GM13976 (cell line): ENCODE results near the gene NCSTN.

Experiments
- DNase-seq: peaks from one replicate; pipeline ENCODE4 v3.0.0; 2012; ENCODE audit warnings: low spot score
- CTCF ChIP-seq: IDR thresholded peaks from 2 replicates; pipeline ENCODE4 v1.5.1; 2012; ENCODE audit warnings: borderline replicate concordance, mild to moderate bottlenecking; ENCODE audit not compliant: insufficient read depth; ENCODE audit errors: extremely low read depth, missing control alignments, control extremely low read depth
- in situ Hi-C: fragments of 300-500 bp; cut with MboI; formaldehyde crosslinking; loops from one replicate; pipeline ENCODE4 v1.12.0; 2022; ENCODE audit warnings: low sequenced_read_pairs, mixed read lengths, inconsistent platforms; ENCODE audit not compliant: unreplicated experiment

Gene NCSTN

DNA sequence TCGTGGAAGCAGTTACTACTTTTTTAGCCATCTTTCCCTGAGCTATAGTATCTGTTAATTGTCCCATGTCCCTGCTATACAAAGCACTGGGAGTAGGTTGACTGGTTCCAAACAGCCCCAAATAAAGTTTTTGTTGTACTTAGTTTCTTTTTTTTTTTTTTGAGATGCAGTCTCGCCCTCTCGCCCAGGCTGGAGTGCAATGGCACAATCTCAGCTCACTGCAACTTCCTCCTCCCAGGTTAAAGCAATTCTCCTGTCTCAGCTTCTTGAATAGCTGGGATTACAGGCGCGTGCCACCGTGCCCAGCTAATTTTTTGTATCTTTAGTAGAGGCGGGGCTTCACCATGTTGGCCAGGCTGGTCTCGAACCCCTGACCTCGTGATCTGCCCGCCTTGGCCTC is 3.3 kb downstream of the NCSTN start:
- no peak for DNase-seq
- no peak for TF ChIP-seq CTCF

DNA sequence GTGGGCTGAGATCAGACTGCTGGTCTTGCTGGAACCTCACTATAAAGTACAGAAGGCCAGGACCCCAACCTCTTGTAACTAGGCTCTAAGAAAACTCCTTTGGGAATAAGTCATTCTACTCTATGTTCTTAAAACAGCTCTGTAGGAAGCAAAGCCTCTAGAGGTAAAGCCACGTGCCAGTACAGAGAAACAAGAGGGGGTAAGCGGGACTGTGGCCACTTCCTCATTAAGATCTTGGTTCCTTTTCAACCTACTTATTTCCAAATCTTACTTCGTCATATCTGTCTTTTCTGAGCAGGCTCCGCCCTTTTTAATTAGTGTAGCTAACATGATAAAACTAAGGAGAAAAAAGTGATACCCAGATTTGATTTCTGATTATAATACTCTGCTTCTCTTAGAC is 3.8 kb downstream of the NCSTN start:
- no peak for TF ChIP-seq CTCF
- peak; percentile 68 for DNase-seq
- in situ Hi-C loops = no loop called here

More for the DNA sequence above, 3.3 kb downstream of the NCSTN start:
- in situ Hi-C loops = no loop called here

DNA sequence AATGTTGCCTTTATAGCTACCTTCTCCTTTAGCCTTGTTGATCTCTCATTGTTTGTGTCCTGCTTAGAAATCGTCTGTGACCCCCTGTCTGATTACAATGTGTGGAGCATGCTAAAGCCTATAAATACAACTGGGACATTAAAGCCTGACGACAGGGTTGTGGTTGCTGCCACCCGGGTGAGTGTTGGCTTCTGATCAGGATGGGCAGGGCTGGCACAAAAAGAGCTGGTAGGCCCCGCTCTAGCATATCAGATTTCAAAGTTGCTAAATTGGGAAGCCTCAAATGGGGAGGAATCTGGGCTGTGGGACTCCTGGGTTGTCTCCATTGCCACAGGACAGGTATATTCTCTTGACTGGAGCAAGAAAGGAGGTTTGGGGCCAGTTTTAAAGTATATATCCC is 8.4 kb downstream of the NCSTN start:
- no peak for TF ChIP-seq CTCF
- in situ Hi-C loops = no loop called here
- no peak for DNase-seq

DNA sequence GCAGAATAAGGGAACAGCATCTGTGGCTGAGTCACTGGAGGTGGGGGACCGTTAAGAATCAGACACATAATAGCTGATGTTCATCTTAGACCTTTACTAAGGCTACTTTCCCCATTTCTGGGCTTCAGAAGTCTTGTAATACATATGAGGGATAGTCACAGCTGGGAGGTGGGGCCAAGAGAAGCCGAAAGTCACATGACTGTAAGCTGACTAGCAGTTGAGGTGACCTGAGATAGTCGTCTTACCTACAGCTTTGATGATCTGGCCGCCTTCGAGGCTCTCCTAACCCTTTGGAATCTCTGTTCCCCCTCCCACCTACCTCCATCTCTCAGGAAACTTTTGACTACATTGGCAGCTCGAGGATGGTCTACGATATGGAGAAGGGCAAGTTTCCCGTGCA is 9.4 kb downstream of the NCSTN start:
- no peak for TF ChIP-seq CTCF
- in situ Hi-C loops = no loop called here
- DNase-seq = no peak

DNA sequence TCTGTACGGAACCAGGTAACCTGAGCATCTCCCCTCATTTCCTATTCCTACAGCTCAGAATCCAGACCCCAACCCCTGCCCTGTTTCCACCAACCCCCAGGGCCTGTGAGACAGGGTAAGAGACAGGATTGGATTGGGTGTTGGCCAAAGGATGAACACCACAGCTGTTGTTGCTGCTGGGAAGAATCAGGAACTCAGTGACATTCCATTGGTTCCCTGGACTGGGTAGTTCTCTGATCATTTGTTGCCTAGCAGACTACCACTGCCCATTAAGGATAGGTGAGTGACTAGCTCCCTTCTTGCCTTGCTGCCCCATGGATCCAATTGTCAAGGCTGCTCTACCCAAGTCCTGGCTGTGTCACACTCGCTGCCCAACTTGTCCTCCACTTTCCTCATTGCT is 10.0 kb downstream of the NCSTN start:
- in situ Hi-C loops = no loop called here
- no peak for DNase-seq
- no peak for TF ChIP-seq CTCF

- TF ChIP-seq CTCF = no peak
- in situ Hi-C loops = no loop called here
- no peak for DNase-seq
These were observed 11.3 kb downstream of the NCSTN start for GRCh38 chr1:160354388-160354985.

- no peak for TF ChIP-seq CTCF
- in situ Hi-C loops = no loop called here
- DNase-seq = no peak
These were observed 14.3 kb downstream of the NCSTN start for GRCh38 chr1:160357286-160358002.
